GM18861 (cell line): ENCODE measurements around the gene RNF41.

ENCODE experiments used
- ATAC-seq: cut with Tn5 transposase; IDR thresholded peaks from one replicate; pipeline ENCODE4 v1.9.1; 2021; ENCODE audit not compliant: unreplicated experiment

Gene RNF41

DNA sequence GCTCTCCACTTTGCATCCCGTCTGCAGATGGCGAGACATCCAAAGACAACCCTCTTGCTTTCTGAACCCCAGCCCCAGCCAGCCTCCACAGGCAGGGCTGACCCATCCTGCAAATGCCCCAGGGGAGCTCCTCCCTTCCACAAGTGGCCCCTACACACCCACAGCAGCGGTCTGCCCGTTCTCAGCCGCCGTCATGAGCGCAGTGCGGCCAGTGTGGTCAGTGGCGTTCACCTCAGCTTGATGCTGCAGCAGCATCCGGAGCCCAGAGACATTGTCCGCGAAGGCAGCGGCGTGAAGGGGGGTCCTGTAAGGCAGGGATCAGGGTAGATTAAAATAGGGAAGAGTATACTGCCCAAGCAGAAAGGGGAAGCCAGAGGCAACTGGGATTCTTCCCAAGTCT is 22.8 kb upstream of the RNF41 start:
- no peak for ATAC-seq

DNA sequence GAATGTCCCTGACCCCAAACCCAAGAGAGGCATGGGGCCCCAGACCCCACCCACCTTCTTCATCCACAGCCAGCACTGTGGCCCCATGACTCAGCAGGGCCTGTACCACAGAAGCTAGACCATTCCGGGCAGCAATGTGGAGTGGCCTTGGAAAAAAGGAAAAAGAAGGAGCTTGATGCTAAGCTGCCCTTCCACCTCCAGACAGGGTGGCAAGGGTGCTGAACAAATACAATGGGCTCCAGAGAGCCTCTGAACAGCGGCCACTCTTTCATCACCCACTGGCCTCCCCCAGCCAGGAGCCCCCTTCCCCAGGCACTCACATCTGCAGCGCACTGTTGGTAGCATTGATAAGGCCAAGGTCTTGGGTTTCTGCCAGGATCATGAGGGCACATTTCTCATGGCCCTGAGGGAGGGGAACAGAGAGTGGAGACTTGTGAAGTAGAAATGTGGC is 22.0 kb upstream of the RNF41 start:
- no peak for ATAC-seq

DNA sequence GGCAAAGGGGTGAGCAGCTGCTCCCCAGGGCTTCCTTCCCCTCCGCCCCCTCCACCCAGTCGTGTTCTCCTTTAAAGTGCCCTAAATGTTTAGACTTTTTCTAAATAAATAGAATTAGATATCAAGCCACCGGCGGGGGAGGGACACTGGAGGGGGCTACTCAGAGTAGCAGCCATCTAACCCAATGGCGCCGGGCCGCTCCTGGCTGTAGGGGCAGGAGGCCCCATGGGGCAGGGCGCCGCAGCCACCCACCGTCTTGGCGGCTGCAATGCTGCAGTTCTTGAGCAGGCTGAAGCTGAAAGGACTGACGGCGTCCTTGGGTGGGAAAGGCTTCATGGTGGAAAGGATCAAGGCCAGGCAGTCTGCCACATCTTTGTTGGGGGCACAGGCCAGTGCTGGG is 21.3 kb upstream of the RNF41 start:
- ATAC-seq, result no peak

DNA sequence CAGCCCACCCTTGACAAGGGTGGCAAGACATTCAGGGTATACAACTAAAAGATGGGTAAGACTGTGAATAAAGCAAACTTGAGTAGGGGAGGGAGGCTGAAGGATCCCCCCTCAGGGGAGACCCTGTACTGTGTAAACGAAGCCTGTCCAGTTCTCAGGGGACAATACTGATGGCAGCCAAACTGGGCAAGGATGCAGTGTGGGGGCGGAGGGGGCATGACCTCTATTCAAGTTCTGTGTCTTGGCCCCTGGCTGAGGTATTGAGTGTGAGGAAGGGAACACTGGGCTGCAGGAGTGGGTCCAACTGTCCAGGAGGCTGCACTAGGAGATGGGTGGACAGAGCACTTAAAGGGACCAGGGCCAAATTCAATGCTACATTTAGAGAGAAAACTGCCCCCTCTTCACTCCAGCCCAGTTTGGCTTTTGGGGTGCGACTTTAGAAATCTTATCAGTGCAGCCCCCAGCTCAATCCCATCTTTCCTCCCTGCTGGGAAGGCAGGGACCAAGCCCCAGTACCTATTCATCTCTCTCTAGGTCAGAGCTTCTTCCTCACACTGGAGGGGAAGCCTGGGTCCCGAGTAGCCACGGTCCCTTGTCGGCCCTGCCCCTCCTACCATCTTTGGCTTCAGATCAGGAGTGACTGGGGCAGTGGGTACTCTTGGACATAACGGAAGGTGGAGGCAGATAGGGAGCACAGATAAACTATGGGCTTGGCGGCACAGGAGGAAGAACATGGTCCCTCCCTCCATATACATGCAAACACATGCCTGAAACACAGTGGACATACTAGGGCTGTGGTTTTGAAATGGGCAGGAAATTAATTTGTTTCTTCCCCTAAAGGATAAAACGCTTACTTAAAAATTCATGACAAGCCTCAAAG is 19.9 kb upstream of the RNF41 start:
- no peak for ATAC-seq

DNA sequence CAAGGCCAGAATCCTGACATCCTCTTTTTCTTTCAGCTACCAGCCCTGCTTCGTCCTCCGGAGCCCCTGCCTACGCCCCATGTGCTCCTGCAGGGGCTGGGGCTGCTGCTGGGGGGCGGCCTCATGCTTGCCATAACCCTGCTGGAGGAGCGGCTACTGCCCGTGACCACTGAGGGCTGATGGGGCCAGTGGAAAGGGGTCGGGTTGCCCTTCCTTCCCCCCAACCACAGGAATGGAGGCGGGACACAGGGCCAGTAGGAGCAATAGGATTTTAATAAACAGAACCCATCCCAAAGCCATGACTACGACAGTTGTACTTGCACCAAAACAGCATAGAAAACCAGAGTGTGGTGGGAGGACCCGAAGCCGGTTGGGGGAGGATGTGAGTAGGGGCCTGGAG is 15.8 kb upstream of the RNF41 start:
- ATAC-seq, result no peak

DNA sequence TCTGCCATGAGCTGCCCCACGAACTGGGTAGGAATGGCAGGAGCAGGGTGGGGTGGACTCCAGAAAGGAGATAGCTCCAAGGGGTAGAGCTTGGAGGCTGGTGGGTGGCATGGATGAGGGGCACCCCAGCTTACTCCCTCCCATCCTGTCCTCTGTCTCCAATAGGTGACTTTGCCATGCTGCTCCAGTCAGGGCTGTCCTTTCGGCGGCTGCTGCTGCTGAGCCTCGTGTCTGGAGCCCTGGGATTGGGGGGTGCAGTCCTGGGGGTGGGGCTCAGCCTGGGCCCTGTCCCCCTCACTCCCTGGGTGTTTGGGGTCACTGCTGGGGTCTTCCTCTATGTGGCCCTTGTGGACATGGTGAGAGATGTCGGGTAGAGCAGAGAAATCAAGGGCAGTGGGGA is 15.3 kb upstream of the RNF41 start:
- ATAC-seq, result no peak

DNA sequence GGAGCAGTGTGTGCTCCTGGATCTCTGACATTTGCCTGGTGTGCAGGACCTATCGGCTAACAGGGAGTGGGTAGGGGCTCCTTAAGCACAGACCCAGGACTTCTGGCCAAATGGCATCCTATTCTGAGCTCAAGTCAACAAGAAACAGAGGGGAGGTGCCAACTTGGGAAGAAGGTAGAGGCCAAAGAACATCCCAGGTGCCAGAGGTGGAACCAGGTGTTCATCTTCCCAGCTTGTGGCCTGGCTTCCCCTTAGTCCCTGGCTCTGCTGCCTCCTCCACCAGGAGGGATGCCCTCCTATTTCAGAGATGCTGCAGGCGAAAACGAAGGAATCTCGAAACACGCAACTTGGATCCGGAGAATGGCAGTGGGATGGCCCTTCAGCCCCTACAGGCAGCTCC is 14.4 kb upstream of the RNF41 start:
- no peak for ATAC-seq

DNA sequence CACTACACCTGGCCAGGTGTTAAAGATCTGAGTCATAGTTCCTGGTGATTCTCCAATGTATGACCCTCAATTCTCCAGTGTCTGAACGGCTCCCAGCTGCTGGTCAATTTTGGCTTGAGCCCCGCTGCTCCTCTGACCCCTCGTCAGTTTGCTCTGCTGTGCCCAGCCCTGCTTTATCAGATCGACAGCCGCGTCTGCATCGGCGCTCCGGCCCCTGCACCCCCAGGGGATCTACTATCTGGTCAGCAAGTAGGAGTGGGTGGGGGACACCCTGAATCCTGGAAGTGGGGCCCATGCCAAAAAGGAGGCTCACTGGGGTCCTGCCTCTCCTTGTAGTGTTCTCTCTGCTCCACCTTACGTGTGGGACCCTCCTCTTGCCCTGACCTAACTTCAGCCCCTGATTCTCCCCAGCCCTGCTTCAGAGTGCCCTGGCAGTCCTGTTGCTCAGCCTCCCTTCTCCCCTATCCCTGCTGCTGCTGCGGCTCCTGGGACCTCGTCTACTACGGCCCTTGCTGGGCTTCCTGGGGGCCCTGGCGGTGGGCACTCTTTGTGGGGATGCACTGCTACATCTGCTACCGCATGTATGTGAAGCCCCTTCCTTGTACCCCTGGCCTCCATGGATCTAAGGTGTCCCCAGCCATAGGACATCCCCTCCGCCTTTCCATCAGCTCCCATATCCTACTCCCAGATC is 13.2 kb upstream of the RNF41 start:
- ATAC-seq, result no peak

DNA sequence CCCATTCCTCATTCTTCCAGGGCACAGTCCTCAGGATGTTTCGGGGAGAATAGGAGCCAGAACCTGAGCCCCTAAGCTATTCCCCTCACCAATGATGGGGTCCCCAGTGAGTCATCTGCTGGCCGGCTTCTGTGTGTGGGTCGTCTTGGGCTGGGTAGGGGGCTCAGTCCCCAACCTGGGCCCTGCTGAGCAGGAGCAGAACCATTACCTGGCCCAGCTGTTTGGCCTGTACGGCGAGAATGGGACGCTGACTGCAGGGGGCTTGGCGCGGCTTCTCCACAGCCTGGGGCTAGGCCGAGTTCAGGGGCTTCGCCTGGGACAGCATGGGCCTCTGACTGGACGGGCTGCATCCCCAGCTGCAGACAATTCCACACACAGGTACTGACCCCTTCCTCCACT is 9.5 kb upstream of the RNF41 start:
- no peak for ATAC-seq

DNA sequence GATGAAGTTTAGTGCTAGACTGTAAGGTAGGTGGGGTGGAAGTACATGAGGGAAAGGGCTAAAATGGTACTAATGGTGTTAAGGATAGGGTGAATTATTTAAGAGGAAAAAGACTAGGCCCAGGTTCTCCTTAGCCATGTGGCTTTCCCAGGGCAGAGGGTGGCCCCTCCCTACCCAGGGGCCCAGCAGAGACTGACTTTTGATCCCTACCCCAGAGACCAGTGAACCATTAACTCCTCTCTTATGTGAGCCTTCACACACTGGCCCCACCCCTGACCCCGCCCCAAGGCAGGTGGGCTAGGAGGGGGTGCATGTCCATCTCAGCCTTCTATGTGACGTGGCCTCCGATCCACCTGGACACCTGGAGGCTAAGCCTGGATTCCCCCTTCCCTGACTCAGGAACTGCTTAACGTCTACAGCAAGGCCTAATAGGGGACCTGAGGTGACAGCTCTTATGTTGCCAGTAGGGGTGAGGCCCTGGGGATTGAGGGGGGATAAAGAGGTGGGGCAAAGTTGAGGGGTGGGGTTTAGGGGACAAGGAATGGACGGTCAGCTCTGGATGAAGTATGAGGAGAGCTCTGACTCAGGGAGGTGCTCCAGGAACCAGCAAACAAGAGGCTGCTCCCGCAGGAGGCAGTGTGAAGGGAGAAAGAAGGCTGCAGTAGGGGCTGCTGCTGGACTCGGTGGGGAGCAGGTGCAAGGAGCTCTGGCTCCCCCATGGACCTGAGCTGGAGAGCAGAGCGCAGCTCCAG is 8.9 kb upstream of the RNF41 start:
- ATAC-seq, result no peak

DNA sequence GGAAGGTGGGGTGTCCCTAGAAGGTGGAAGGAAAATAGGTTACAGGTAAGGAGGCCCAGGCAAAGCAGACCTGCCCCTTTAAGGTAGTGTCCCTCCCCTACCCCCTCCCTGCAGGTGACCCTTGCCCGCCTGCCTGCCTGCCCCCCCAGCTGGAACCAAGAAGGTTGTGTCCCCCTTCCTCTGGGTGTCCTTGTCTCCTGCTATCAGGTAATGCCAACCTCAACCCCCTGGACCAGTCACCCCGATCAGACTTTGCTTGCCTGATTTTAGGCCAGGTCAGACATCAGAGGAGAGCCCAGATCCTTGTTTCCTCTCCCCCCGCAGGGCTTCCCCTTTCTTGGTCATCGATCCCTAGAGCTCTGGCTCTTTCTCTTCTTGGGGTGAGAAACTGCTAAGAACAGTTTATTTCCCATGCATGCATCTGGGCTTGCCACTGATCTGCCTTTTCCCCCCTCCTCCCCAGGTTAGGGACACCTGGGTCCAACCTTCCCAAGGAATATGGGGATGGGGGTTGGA is 8.3 kb upstream of the RNF41 start, which contains the start of gene SLC39A5:
TSS of gene SLC39A5 (plus strand) at position 136 of the 516 bp plus-strand sequence. CDS start 1,224 bp downstream, outside the sequence.
- ATAC-seq, result no peak

DNA sequence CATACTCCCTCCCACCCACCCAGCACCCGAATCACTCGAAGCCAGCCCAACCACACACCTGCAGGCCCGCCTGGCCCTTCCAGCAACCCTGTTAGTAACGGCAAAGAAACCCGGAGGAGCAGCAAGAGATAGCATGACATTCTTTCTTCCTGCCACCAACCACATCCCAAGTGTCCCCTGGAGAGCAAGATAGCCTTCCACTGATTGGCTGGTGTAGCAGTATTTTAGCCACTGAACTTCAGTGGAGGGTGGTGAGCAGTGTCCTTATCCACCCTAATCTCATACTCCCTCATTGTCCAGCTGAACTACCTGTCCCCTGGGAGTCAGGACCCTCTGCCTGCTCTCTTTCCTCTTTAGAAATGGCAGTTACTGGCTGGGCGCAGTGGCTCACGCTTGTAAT is 7.4 kb upstream of the RNF41 start:
- no peak for ATAC-seq

DNA sequence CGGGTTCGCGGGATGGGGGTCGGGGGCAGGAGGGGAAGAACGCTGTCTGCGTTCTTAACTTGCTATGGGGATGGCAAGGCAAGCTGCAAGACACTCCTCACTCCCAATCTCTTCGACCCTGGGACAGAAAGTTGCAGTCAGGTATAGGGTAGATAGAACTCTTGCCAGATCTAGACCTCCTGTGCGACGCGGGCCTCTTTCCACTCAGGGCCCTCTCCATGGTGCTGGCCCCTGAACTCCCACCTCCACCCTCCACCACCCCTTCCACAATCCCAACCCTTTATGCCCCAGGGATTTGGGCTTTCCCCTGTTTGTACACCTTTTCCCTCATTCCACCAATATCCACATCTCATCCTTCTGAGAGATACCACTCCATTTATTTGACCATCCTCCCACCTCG is 3.2 kb upstream of the RNF41 start:
- no peak for ATAC-seq

DNA sequence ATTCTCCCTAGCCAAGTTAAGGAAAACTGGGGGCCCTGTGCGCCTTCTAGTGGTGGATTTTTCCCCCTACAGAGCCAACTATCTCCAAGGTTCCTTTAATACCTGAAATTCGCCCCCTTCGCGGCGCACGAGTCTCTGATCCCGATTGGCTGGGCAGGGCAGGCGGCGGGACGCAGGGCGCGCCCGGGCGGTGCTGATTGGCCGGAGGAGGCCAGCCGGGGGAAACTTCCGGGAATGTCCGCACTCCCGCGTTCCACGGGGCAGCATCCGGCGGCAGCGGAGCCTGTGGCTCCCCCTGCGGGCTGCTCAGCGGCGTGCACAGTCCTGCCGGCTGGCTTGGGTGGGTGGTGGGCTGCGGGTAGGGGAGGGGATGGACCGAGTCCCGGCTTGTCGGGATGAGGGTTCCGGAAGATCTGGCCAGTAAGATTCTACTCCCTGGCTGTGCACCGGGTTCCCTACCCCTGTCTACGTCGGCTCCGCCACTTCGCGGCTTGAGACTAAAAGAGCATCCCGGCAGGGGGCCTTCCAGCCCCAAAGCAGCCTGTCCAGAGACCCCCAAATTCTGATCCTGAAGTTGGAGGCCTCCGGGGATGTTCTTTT is 2.5 kb upstream of the RNF41 start, which contains the start of gene NABP2:
TSS of gene NABP2 (plus strand) at position 241 of the 600 bp plus-strand sequence. CDS start 515 bp downstream, outside the sequence.
- ATAC-seq, result peak; percentile 61

DNA sequence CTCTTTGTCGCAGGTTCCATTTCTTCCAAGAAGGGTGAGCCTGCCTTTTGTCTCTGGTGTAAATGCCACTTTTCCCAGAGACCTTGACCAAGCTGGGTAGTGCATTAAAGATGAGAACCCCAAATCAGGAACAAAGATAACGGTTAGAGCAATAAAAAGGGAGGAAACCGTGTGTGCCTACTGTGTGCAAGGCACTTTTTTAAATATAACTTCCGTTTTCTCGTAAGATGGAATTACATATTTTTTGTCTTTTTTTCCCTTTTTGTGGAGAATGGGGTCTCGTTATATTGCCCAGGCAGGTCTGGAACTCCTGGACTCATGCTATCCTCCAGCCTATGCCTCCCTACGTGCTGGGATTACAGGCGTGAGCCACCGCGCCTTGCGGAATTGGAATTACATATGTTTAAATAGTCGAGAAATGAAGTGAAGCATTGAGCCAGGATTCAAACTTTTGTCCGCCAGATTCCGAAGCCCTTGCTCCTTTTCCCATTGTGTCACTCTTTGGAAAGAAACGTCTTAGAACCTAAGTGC is 1.9 kb upstream of the RNF41 start:
- ATAC-seq, result peak; percentile 5

DNA sequence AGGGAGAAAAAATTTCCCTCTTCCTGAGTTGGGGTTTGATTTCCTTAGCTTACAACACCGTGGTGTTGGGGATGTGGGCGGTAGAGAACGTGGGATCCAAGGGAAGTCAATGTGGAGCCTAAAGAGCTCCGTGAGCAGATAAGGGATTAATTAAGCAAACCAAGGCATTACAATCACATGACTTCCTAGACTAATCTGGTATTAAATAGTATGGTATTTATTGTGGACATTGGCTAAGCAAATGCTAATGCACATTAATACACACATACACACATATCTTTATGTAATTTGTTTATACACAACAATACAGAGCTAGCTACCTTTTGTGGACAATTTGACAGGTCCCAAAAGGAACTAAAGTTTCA is 791 bp upstream of the RNF41 start:
- no peak for ATAC-seq

DNA sequence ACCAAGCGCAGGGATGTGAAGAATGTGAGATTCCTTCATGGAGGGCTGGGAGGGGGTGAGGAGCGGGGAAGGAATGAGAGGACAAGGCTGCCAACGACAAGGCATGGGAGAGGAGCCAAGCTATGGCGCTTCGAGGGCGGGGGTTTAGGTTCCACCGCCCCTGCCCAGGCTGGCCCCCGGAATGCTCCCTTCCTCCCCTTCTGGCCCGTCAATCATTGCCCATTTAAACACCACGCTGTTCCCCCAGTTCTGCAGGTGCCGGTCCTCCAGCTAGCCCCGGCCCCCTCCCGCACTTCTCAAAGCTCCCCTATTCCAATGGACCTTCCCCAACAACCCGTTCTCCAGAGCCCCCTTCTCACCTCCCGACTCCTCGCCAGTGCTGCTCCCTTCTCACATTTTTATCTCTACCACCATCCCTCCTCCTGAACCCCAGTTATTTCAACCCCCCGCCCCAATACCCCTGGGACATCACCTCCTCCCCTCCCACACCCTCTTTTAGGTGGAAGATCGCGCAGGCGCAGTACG is 428 bp downstream of the RNF41 start:
- ATAC-seq, result no peak

DNA sequence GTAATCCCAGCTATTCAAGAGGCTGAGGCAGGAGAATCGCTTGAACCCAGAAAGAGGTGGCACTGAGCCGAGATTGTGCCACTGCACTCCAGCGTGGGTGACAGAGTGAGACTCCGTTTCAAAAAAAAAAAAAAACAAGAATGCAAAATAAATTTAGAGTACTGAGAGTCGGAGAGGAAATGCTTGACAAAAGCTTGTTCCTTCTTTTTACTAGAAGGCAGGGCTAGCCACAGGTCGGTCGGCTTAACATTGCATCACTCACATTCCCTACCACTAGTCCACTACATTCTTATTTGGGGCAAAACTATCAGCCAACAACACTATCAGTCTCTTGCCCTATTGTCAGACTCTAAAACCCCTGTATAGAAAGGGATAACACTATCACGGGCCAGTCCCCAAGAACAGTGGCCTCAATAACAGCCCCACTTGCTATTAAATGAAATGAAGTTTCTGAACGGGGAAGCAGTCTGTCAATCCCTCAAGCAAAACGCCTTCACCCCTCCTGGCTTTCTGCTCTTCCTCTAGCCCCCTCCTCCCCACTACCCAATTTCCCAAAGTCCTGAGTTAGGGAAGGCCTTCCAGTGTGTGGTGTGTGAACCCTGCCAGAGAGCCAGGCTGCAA is 1.0 kb downstream of the RNF41 start:
- ATAC-seq, result no peak

DNA sequence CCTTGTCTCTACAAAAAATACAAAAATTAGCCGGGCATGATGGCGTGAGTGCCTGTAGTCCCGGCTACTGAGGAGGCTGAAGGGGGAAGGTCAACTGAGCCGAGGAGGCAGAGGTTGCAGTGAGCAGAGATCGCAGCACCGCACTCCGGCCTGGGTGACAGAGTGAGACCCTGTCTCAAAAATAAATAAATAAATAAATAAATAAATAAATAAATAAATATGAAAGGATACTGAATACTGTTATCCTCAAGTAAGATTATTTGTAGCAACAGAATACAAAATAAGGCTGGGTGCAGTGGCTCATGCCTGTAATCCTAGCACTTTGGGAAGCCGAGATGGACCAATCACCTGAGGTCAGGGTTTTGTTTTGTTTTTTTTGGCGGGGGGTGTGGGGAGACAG is 1.9 kb downstream of the RNF41 start:
- ATAC-seq, result no peak

DNA sequence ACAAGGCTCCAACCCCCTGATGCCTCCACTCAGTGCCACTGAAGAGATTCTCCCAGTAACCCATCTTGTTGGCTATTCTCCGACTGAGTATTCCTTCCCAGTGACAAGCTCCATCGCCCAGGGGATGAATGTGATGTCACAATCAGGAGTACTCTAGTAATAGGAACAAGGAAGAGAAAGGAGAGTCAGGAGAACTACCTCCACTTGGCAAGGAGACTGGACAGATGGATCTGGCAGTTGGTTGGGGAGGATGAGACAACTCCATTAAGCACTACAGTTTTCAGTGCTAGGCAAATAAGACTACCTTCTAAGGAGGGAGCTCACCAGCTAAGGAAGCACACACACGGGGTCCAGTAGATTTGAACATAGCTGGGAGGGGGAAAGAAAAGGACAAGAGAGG is 5.3 kb downstream of the RNF41 start:
- ATAC-seq, result no peak
